T-cell (primary cell): ENCODE measurements around the gene TRPM3. TPM values are rescaled to one million over a fixed set of nuclear protein-coding genes. Genes with fewer than 3 reads are reported as not detected.

ENCODE experiments used
- ATAC-seq, 4 experiments: fragments of 200-7000 bp in 3 of 4; fragments of 150-1000 bp in 1 of 4; cut with Tn5 transposase; replicated peaks in 1 of 4; 1 replicate in 3 of 4; 2 replicates in 1 of 4; pipeline ENCODE4 v1.10.0; 2021; ENCODE audit warnings: moderate library complexity in 3 of 4, mild to moderate bottlenecking in 2 of 4, moderate number of reproducible peaks in 1 of 4
- CTCF ChIA-PET, 2 donors: fragments of 300-600 bp; sonication (Branson Sonifier 250); formaldehyde crosslinking; loops; one replicate each; lab custom pipeline; 2022; ENCODE audit warnings: antibody characterized with exemption in 2 of 2; lab: Charles Lee
- POLR2A ChIA-PET, 2 donors: fragments of 300-600 bp; sonication (Branson Sonifier 250); formaldehyde crosslinking; loops; one replicate each; lab custom pipeline; 2022; ENCODE audit warnings: antibody characterized with exemption in 2 of 2; lab: Charles Lee
- DNase-seq, 35 experiments: peaks; one replicate each; pipeline versions ENCODE4 v3.0.0 to v3.0.0-alpha.2; 2013 to 2023
- H3K27ac ChIP-seq: one replicate; pipeline ENCODE4 v1.5.1; 2013; ENCODE audit warnings: low read length
- H3K27me3 ChIP-seq, 2 experiments: replicated peaks in 1 of 2; 1 replicate in 1 of 2; 2 replicates in 1 of 2; pipeline versions ENCODE4 v1.6.1 to v1.7.0; 2013; ENCODE audit warnings: low read length in 1 of 2, mixed read lengths in 1 of 2; ENCODE audit not compliant: control insufficient read depth in 2 of 2, insufficient read depth in 2 of 2; ENCODE audit errors: extremely low read depth in 1 of 2
- H3K36me3 ChIP-seq, 2 donors: 1 replicate in 1 of 2; 2 replicates in 1 of 2; pipeline versions ENCODE4 v1.6.1 to v1.7.0; 2013; ENCODE audit warnings: low read length in 1 of 2; ENCODE audit not compliant: control insufficient read depth in 2 of 2, insufficient read depth in 1 of 2; ENCODE audit errors: extremely low read depth in 1 of 2
- H3K4me1 ChIP-seq, 2 experiments: 1 replicate in 1 of 2; 2 replicates in 1 of 2; pipeline versions ENCODE4 v1.6.1 to v1.7.0; 2013; ENCODE audit warnings: low read length in 2 of 2, mixed read lengths in 1 of 2; ENCODE audit not compliant: insufficient read depth in 2 of 2, control insufficient read depth in 1 of 2; ENCODE audit errors: extremely low read depth in 1 of 2
- H3K4me3 ChIP-seq, 2 donors: 1 replicate in 1 of 2; 2 replicates in 1 of 2; pipeline versions ENCODE4 v1.5.1 to v1.7.0; 2013; ENCODE audit warnings: mild to moderate bottlenecking in 2 of 2, low read length in 1 of 2, moderate library complexity in 1 of 2; ENCODE audit not compliant: control insufficient read depth in 1 of 2; ENCODE audit errors: extremely low read depth in 1 of 2
- H3K9me3 ChIP-seq: 2 replicates; pipeline ENCODE4 v1.7.0; 2013
- H3K27ac Mint-ChIP-seq, 2 donors: one replicate each; pipeline ENCODE4 v1.8.0; 2020 to 2021; ENCODE audit warnings: mild to moderate bottlenecking in 2 of 2, mixed read lengths in 2 of 2
- H3K27me3 Mint-ChIP-seq, 2 donors: one replicate each; pipeline ENCODE4 v1.8.0; 2021 to 2022; ENCODE audit warnings: mixed read lengths in 2 of 2
- H3K36me3 Mint-ChIP-seq: one replicate; pipeline ENCODE4 v1.8.0; 2021; ENCODE audit warnings: mixed read lengths
- H3K4me1 Mint-ChIP-seq, 3 donors: one replicate each; pipeline ENCODE4 v1.8.0; 2020 to 2022; ENCODE audit warnings: mixed read lengths in 3 of 3, mild to moderate bottlenecking in 1 of 3
- H3K4me3 Mint-ChIP-seq, 3 donors: one replicate each; pipeline ENCODE4 v1.8.0; 2020 to 2022; ENCODE audit warnings: mild to moderate bottlenecking in 3 of 3, mixed read lengths in 3 of 3, moderate library complexity in 3 of 3
- H3K9me3 Mint-ChIP-seq, 3 donors: one replicate each; pipeline ENCODE4 v1.8.0; 2020 to 2022; ENCODE audit warnings: mixed read lengths in 3 of 3
- WGBS: methylation state at CpG from one replicate; pipeline ENCODE4 v1.1.5; 2013; ENCODE audit warnings: missing lambda C conversion rate; ENCODE audit not compliant: insufficient coverage; 5-methylcytosine and 5-hydroxymethylcytosine counted together
- total RNA-seq, 35 experiments: library from RNA in 6 of 35; stranded (reverse) in 6 of 35; fragments of 120-200 nt in 1 of 35; gene quantifications; one replicate each; pipeline versions ENCODE4 v1.2.1 to v1.2.4 and lab custom pipeline; 2013 to 2026

TRPM3 gene
- total RNA-seq, 5 donors from 2014 or later (not counting 1 experiment from before 2014, with no cell fraction given) = not detected

DNA sequence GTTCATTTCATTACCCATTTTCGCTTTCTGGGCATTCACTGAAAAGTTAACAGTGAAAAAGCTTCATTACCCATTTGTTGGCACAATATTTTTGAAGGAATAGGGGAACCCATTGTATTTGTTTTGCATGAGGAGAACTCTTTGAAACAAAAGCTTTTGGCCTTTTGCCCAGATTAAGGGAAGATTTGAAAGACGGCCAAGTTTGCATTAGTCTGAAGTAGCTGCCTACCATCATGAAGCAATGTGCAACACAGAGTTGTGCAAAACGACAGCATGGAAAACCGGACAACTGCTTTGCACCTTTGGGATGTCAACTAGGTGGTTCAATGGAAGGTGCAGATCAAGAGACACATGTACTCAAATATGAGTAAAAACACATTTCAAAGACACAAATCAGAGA is 84.9 kb downstream of the TRPM3 start:
- H3K4me3 Mint-ChIP-seq = no peak overlapping the region
- 68% methylated on average over 3 of the region's 4 CpGs for WGBS

DNA sequence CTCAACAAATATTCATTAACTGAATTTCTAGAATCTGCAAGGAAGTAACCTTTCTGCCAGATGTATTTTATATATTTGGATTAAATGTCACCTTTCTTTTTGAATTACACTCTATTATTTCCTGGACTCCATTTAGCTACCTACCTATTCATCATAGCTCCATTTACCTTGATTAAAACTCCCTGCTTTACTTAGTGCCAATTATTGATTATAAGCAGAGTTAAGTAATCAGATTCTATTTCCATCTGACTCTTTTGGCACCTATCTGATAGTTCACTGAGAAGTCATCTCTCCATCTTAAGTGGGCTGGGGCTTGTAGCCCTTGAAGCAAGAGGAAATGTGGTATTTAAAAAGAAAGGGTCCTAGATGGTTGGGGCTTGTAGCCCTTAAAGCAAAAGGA is 88.6 kb downstream of the TRPM3 start:
- DNase-seq (no peak), ATAC-seq (no peak)
- no peaks in the 10 kb centered on the region for H3K36me3 Mint-ChIP-seq
- Histone ChIP-seq H3K36me3 (no peaks in the 10 kb centered on the region), H3K27ac (no peak overlapping the region), H3K4me1 (no peaks in the 10 kb centered on the region), H3K27me3 (no peaks in the 10 kb centered on the region), H3K4me3 (no peak overlapping the region), H3K9me3 (no peaks in the 10 kb centered on the region)
- no peaks in the 10 kb centered on the region for H3K27me3 Mint-ChIP-seq
- H3K9me3 Mint-ChIP-seq = no peaks in the 10 kb centered on the region
- no peaks in the 10 kb centered on the region for H3K4me1 Mint-ChIP-seq
- no peak overlapping the region for H3K4me3 Mint-ChIP-seq
- POLR2A ChIA-PET = interaction anchor here in 1 of 2 donors (0.7 kb wide), 1 partner anchor 25 kb away, joined by 3 read pairs; no protein-coding TSS in a partner anchor
- CTCF ChIA-PET = no interaction called here
- no peak overlapping the region for H3K27ac Mint-ChIP-seq

More for the DNA sequence above, 84.9 kb downstream of the TRPM3 start:
- Histone ChIP-seq H3K36me3 (no peaks in the 10 kb centered on the region), H3K4me3 (no peak overlapping the region), H3K27me3 (no peaks in the 10 kb centered on the region), H3K9me3 (no peaks in the 10 kb centered on the region), H3K4me1 (no peaks in the 10 kb centered on the region), H3K27ac (no peak overlapping the region)
- no peak for DNase-seq
- Mint-ChIP-seq H3K9me3 (no peaks in the 10 kb centered on the region), H3K4me1 (no peaks in the 10 kb centered on the region), H3K27me3 (no peaks in the 10 kb centered on the region), H3K36me3 (no peaks in the 10 kb centered on the region), H3K27ac (no peak overlapping the region)
- ATAC-seq = no peak
- POLR2A ChIA-PET = no interaction called here
- CTCF ChIA-PET = no interaction called here

- H3K4me1 Mint-ChIP-seq = no peaks in the 10 kb centered on the region
- ChIA-PET POLR2A (no interaction called here), CTCF (no interaction called here)
- H3K4me3 ChIP-seq = no peak overlapping the region
- H3K27me3 Mint-ChIP-seq = peaks cover 0 to 1% of the 10 kb centered on the region in 2 donors
- H3K27ac Mint-ChIP-seq = no peak overlapping the region
- H3K9me3 Mint-ChIP-seq = peaks cover 0 to 4% (median 0%) of the 10 kb centered on the region in 3 donors
- H3K4me1 ChIP-seq = no peaks in the 10 kb centered on the region
- H3K36me3 Mint-ChIP-seq = no peaks in the 10 kb centered on the region
- no peaks in the 10 kb centered on the region for H3K36me3 ChIP-seq
- H3K27me3 ChIP-seq = no peaks in the 10 kb centered on the region
- DNase-seq = no peak
- H3K9me3 ChIP-seq = no peaks in the 10 kb centered on the region
- WGBS = 94% methylated on average over 1 of the region's 2 CpGs
- no peak overlapping the region for H3K27ac ChIP-seq
- no peak for ATAC-seq
- no peak overlapping the region for H3K4me3 Mint-ChIP-seq
These were observed 95.7 kb downstream of the TRPM3 start for GRCh38 chr9:71025728-71026127.

GRCh38 chr9:71025201-71025600 is 96.2 kb downstream of the TRPM3 start:
- WGBS = 90% methylated on average over 2 of the region's 6 CpGs
- POLR2A ChIA-PET = no interaction called here
- CTCF ChIA-PET = no interaction called here
- DNase-seq = no peak
- Mint-ChIP-seq H3K4me3 (no peak overlapping the region), H3K36me3 (no peaks in the 10 kb centered on the region), H3K27ac (no peak overlapping the region), H3K27me3 (peaks cover 0 to 1% of the 10 kb centered on the region in 2 donors), H3K4me1 (no peaks in the 10 kb centered on the region), H3K9me3 (peaks cover 0 to 4% (median 0%) of the 10 kb centered on the region in 3 donors)
- no peak overlapping the region for H3K27ac ChIP-seq
- no peak overlapping the region for H3K4me3 ChIP-seq
- H3K4me1 ChIP-seq = no peaks in the 10 kb centered on the region
- no peaks in the 10 kb centered on the region for H3K27me3 ChIP-seq
- no peaks in the 10 kb centered on the region for H3K9me3 ChIP-seq
- ATAC-seq = no peak
- no peaks in the 10 kb centered on the region for H3K36me3 ChIP-seq

GRCh38 chr9:71010258-71010657 is 111.2 kb downstream of the TRPM3 start:
- CTCF ChIA-PET = no interaction called here
- 63% methylated on average over 1 of the region's 3 CpGs for WGBS
- Histone ChIP-seq H3K27me3 (no peaks in the 10 kb centered on the region), H3K27ac (no peak overlapping the region), H3K9me3 (no peaks in the 10 kb centered on the region), H3K4me1 (no peaks in the 10 kb centered on the region), H3K36me3 (no peaks in the 10 kb centered on the region), H3K4me3 (no peak overlapping the region)
- POLR2A ChIA-PET = no interaction called here
- Mint-ChIP-seq H3K27ac (no peak overlapping the region), H3K9me3 (peaks cover 3 to 22% (median 7%) of the 10 kb centered on the region in 3 donors), H3K36me3 (no peaks in the 10 kb centered on the region), H3K27me3 (no peaks in the 10 kb centered on the region), H3K4me3 (no peak overlapping the region), H3K4me1 (no peaks in the 10 kb centered on the region)
- DNase-seq = no peak
- no peak for ATAC-seq

GRCh38 chr9:71005456-71005855 is 116.0 kb downstream of the TRPM3 start:
- Histone ChIP-seq H3K27ac (no peak overlapping the region), H3K36me3 (no peaks in the 10 kb centered on the region), H3K4me1 (no peaks in the 10 kb centered on the region), H3K9me3 (no peaks in the 10 kb centered on the region), H3K27me3 (no peaks in the 10 kb centered on the region), H3K4me3 (no peak overlapping the region)
- ChIA-PET CTCF (no interaction called here), POLR2A (no interaction called here)
- Mint-ChIP-seq H3K4me1 (no peaks in the 10 kb centered on the region), H3K27me3 (no peaks in the 10 kb centered on the region), H3K4me3 (no peak overlapping the region), H3K27ac (no peak overlapping the region), H3K9me3 (peaks cover 0 to 28% (median 12%) of the 10 kb centered on the region in 3 donors), H3K36me3 (no peaks in the 10 kb centered on the region)
- DNase-seq (no peak), ATAC-seq (no peak)
- 84% methylated on average over 2 of the region's 2 CpGs for WGBS

DNA sequence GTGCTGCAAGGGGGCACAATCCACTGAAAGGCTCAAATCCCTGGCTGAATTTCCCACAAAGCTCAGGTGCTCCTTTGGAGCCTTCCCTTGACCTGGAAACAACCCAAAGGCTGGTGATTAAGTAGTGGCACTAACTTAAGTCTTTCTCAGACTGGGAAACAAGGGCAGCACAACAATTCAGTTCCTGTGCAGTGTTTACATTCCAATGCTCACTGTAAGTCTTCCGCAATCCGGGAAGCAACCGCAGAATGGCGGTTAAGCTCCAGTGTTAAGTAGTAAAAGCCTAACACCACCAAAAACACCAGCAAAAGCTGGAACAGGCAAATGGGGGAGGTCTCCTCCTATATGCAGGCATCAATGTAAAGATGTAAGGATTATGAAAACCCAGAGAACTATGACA is 117.2 kb downstream of the TRPM3 start:
- Histone ChIP-seq H3K4me3 (no peak overlapping the region), H3K4me1 (no peaks in the 10 kb centered on the region), H3K27me3 (no peaks in the 10 kb centered on the region), H3K27ac (no peak overlapping the region), H3K36me3 (no peaks in the 10 kb centered on the region), H3K9me3 (no peaks in the 10 kb centered on the region)
- Mint-ChIP-seq H3K9me3 (peaks cover 0 to 28% (median 12%) of the 10 kb centered on the region in 3 donors), H3K36me3 (no peaks in the 10 kb centered on the region), H3K27me3 (peaks cover 0 to under 1% of the 10 kb centered on the region in 2 donors), H3K27ac (no peak overlapping the region), H3K4me1 (no peaks in the 10 kb centered on the region), H3K4me3 (no peak overlapping the region)
- CTCF ChIA-PET = interaction anchor here in 1 of 2 donors (0.6 kb wide), 1 partner anchor 347 kb away, joined by 6 read pairs; no protein-coding TSS in a partner anchor
- 100% methylated on average over 1 of the region's 4 CpGs for WGBS
- ATAC-seq (no peak), DNase-seq (no peak)
- POLR2A ChIA-PET = interaction anchor here in 1 of 2 donors (0.6 kb wide), 1 partner anchor 1773 kb away, joined by 10 read pairs; no protein-coding TSS in a partner anchor
